Lung (tissue), 12 donors: ENCODE results near the gene ZNF750. TPM values are rescaled to one million over a fixed set of nuclear protein-coding genes. Genes with fewer than 3 reads are reported as not detected.

ENCODE experiments used
- ATAC-seq: fragments of 200-7000 bp; cut with Tn5 transposase; one replicate; pipeline ENCODE4 v1.9.1; 2020; ENCODE audit warnings: moderate number of reproducible peaks; ENCODE audit not compliant: insufficient read depth, low FRiP score
- DNase-seq, 3 donors: peaks; one replicate each; pipeline ENCODE4 v3.0.0-alpha.2; 2013 to 2017
- H3K27ac ChIP-seq, 2 donors: one replicate each; pipeline ENCODE4 v1.5.1; 2013; ENCODE audit warnings: mild to moderate bottlenecking in 2 of 2, moderate library complexity in 2 of 2, control low read depth in 1 of 2, inconsistent platforms in 1 of 2, low read depth in 1 of 2, low read length in 1 of 2
- H3K27me3 ChIP-seq, 3 donors: one replicate each; pipeline ENCODE4 v1.5.1; 2013; ENCODE audit warnings: low read length in 2 of 3; ENCODE audit not compliant: control insufficient read depth in 3 of 3, insufficient read depth in 3 of 3
- H3K36me3 ChIP-seq, 4 donors: one replicate each; pipeline ENCODE4 v1.5.1; 2013; ENCODE audit warnings: low read length in 4 of 4, mild to moderate bottlenecking in 1 of 4, moderate library complexity in 1 of 4; ENCODE audit not compliant: control insufficient read depth in 4 of 4, insufficient read depth in 4 of 4
- H3K4me1 ChIP-seq, 5 donors: one replicate each; pipeline ENCODE4 v1.5.1; 2013; ENCODE audit warnings: low read length in 5 of 5, mild to moderate bottlenecking in 2 of 5, moderate library complexity in 1 of 5; ENCODE audit not compliant: control insufficient read depth in 5 of 5, insufficient read depth in 5 of 5
- H3K4me3 ChIP-seq: one replicate; pipeline ENCODE4 v1.5.1; 2013; ENCODE audit warnings: mild to moderate bottlenecking, control low read depth, moderate library complexity
- H3K9ac ChIP-seq, 2 donors: one replicate each; pipeline ENCODE4 v1.5.1; 2013; ENCODE audit warnings: low read length in 2 of 2, control low read depth in 1 of 2; ENCODE audit not compliant: insufficient read depth in 1 of 2
- H3K9me3 ChIP-seq, 4 donors: one replicate each; pipeline ENCODE4 v1.5.1; 2013; ENCODE audit warnings: low read length in 3 of 4, mild to moderate bottlenecking in 1 of 4, moderate library complexity in 1 of 4; ENCODE audit not compliant: control insufficient read depth in 4 of 4, insufficient read depth in 3 of 4
- WGBS, 2 donors: extraction: QIAGEN DNeasy Blood & Tissue Kit; methylation state at CpG; one replicate each; pipeline ENCODE4 v1.1.7; 2013; 5-methylcytosine and 5-hydroxymethylcytosine counted together
- polyA plus RNA-seq, 2 donors: library from polyadenylated mRNA; stranded (reverse); fragments of 200-250 nt; gene quantifications; one replicate each; pipeline ENCODE4 v1.2.1, GENCODE V29; 2013
- total RNA-seq, 2 donors: library from RNA; depleted of rRNA in 1 of 2; stranded (reverse); fragments of >200 nt in 1 of 2; gene quantifications; one replicate each; pipeline ENCODE4 v1.2.1, GENCODE V29; 2014 to 2021
- TF ChIP-seq, protein P1 (sequence below): IDR thresholded peaks from 2 replicates; pipeline ENCODE4 v1.5.1; 2012; ENCODE audit warnings: mild to moderate bottlenecking; ENCODE audit errors: control extremely low read depth, extremely low read depth
- donor health status: control.
- donor health status: control.
- donor health status: Bipolar disorder and iron deficiency.
- donor health status: healthy.
- donor health status: DM: yes; HTN: yes; CAD: no.

Gene ZNF750
- total and polyA plus RNA-seq, 4 donors, result 1.3 to 4.4 (median 1.9) TPM

GRCh38 chr17:82835122-82835521 lies 4.7 kb downstream of the ZNF750 start:
- WGBS, 2 donors, result 70 to 78% methylated on average over 9 of the region's 9 CpGs
- Histone ChIP-seq H3K27me3 (no peaks in the 10 kb centered on the region), H3K4me3 (no peak overlapping the region), H3K4me1 (peaks cover 0 to 33% (median 9%) of the 10 kb centered on the region in 5 donors), H3K27ac (no peak overlapping the region), H3K9ac (no peak overlapping the region), H3K9me3 (no peaks in the 10 kb centered on the region), H3K36me3 (peaks cover 0 to 8% (median 1%) of the 10 kb centered on the region in 4 donors)
- ATAC-seq (no peak), DNase-seq (no peak)
- TF ChIP-seq, protein P1, sequence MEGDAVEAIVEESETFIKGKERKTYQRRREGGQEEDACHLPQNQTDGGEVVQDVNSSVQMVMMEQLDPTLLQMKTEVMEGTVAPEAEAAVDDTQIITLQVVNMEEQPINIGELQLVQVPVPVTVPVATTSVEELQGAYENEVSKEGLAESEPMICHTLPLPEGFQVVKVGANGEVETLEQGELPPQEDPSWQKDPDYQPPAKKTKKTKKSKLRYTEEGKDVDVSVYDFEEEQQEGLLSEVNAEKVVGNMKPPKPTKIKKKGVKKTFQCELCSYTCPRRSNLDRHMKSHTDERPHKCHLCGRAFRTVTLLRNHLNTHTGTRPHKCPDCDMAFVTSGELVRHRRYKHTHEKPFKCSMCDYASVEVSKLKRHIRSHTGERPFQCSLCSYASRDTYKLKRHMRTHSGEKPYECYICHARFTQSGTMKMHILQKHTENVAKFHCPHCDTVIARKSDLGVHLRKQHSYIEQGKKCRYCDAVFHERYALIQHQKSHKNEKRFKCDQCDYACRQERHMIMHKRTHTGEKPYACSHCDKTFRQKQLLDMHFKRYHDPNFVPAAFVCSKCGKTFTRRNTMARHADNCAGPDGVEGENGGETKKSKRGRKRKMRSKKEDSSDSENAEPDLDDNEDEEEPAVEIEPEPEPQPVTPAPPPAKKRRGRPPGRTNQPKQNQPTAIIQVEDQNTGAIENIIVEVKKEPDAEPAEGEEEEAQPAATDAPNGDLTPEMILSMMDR, result no peak

DNA sequence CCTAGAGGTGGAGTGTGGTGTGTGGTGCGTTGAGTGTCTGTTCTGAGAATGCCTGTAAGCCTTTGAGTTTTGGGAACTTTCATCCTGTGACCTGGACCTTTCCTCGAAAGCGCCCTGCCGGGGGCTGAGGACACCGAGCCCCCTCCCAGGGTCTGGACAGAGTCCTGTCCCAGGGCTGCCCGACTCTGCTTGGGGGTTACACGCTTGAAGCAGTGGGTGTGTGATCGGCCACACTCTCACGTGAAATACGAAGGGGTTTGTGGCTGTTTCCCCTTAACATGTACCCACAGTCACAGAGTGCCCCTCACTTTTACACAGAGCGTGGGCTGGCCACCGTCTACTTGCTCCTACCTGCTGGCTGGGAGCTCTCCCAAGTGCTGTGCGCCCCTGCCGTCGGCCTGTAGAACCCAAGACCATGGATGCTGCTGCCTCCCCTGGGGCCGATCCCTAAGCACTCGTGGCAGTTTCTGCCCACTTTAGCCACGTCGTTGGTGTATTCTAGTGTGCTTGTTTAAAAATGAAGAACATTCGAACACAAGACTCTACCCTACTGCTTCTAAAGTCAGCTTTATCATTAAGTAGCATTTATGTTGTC lies 6.8 kb downstream of the ZNF750 start:
- TF ChIP-seq, protein P1, result no peak
- peaks cover 0 to 27% (median 9%) of the 10 kb centered on the region in 5 donors for H3K4me1 ChIP-seq
- H3K4me3 ChIP-seq, result no peak overlapping the region
- H3K27me3 ChIP-seq, result no peaks in the 10 kb centered on the region
- no peak for ATAC-seq
- DNase-seq, result no peak
- no peak overlapping the region for H3K27ac ChIP-seq
- peaks cover 0 to 10% (median 7%) of the 10 kb centered on the region in 4 donors for H3K36me3 ChIP-seq
- WGBS, 2 donors, result 96% methylated on average over 20 of the region's 20 CpGs
- no peak overlapping the region for H3K9ac ChIP-seq
- no peaks in the 10 kb centered on the region for H3K9me3 ChIP-seq

GRCh38 chr17:82832411-82832810 lies 7.4 kb downstream of the ZNF750 start:
- no peak overlapping the region for H3K9ac ChIP-seq
- TF ChIP-seq, protein P1, result no peak
- WGBS, 2 donors, result 92 to 93% methylated on average over 20 of the region's 20 CpGs
- no peak overlapping the region for H3K27ac ChIP-seq
- H3K4me3 ChIP-seq, result no peak overlapping the region
- ATAC-seq, result no peak
- H3K36me3 ChIP-seq, result peaks cover 0 to 13% (median 8%) of the 10 kb centered on the region in 4 donors
- H3K9me3 ChIP-seq, result no peaks in the 10 kb centered on the region
- DNase-seq, result no peak
- peaks cover 0 to 22% (median 3%) of the 10 kb centered on the region in 5 donors for H3K4me1 ChIP-seq
- no peaks in the 10 kb centered on the region for H3K27me3 ChIP-seq

DNA sequence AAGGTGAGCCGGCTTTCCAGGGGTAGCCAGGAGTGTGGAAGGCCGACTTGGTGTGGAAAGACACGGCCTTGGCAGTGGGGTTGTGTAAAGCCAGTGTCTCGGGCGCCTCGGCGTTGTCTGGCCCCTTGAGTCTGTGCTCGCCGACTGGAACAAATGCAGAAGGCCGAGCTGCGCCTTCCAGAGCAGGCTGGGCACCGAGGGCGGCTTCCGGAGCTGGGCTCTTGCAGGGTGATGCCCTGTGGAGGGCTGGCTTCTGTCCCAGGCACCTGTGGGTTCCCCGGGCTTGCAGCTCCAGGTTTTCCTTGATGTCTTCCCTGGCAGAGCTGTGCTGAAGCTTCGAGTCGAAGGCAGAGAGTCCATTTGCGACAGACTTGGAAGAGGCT lies 8.0 kb downstream of the ZNF750 start:
- ATAC-seq, result no peak
- Histone ChIP-seq H3K27me3 (no peaks in the 10 kb centered on the region), H3K27ac (no peak overlapping the region), H3K4me1 (peaks cover 0 to 16% (median 3%) of the 10 kb centered on the region in 5 donors), H3K9me3 (no peaks in the 10 kb centered on the region), H3K9ac (no peak overlapping the region), H3K36me3 (peaks cover 0 to 14% (median 10%) of the 10 kb centered on the region in 4 donors), H3K4me3 (no peak overlapping the region)
- WGBS, 2 donors, result 94 to 98% methylated on average over 18 of the region's 18 CpGs
- TF ChIP-seq, protein P1, result no peak
- DNase-seq, result no peak
